HG03558 (cell line): Measurements from ENCODE around the gene TNS1.
"Not testable (repeated sequence)": the region's sequence is repeated elsewhere in the genome, so short reads cannot be mapped to it uniquely, and the experiment has no call there.

Source experiments
- ATAC-seq: cut with Tn5 transposase; IDR thresholded peaks from one replicate; pipeline ENCODE4 v1.9.1; 2021; ENCODE audit warnings: moderate number of reproducible peaks; ENCODE audit not compliant: unreplicated experiment; ENCODE audit errors: extremely low read depth

The TNS1 gene

GRCh38 chr2:217826991-217827390 lies 175.8 kb downstream of the TNS1 start:
- no peak for ATAC-seq

- no peak for ATAC-seq
Measured at GRCh38 chr2:217826520-217826919, 176.3 kb downstream of the TNS1 start.

- no peak for ATAC-seq
Measured at GRCh38 chr2:217825469-217826235, 177.1 kb downstream of the TNS1 start.

GRCh38 chr2:217824223-217824622 lies 178.6 kb downstream of the TNS1 start:
- no peak for ATAC-seq

- no peak for ATAC-seq
Measured at GRCh38 chr2:217823626-217824025, 179.2 kb downstream of the TNS1 start.

- ATAC-seq: no peak
Measured at GRCh38 chr2:217822296-217823252, 180.2 kb downstream of the TNS1 start.

GRCh38 chr2:217821536-217822147 lies 181.2 kb downstream of the TNS1 start:
- no peak for ATAC-seq

GRCh38 chr2:217820904-217821303 lies 181.9 kb downstream of the TNS1 start:
- ATAC-seq: no peak

GRCh38 chr2:217820091-217820819 lies 182.5 kb downstream of the TNS1 start:
- ATAC-seq: no peak

- no peak for ATAC-seq
Measured at GRCh38 chr2:217818293-217818850, 184.4 kb downstream of the TNS1 start.

- ATAC-seq: no peak
Measured at GRCh38 chr2:217817466-217818292, 185.1 kb downstream of the TNS1 start.

GRCh38 chr2:217816396-217816869 lies 186.4 kb downstream of the TNS1 start:
- ATAC-seq: no peak

- no peak for ATAC-seq
Measured at GRCh38 chr2:217813828-217814227, 189.0 kb downstream of the TNS1 start.

- ATAC-seq: no peak
Measured at GRCh38 chr2:217812170-217812569, 190.6 kb downstream of the TNS1 start.

GRCh38 chr2:217810260-217810659 lies 192.5 kb downstream of the TNS1 start:
- no peak for ATAC-seq

GRCh38 chr2:217809736-217810135 lies 193.1 kb downstream of the TNS1 start:
- ATAC-seq: no peak

- ATAC-seq: not testable (repeated sequence)
Measured at GRCh38 chr2:217808967-217809366, 193.8 kb downstream of the TNS1 start.

- no peak for ATAC-seq
Measured at GRCh38 chr2:217808326-217808725, 194.5 kb downstream of the TNS1 start.

GRCh38 chr2:217807753-217808152 lies 195.0 kb downstream of the TNS1 start:
- no peak for ATAC-seq
